GM19468 (cell line): Measurements from ENCODE around the gene TMEM187.

Source experiments
- ATAC-seq: cut with Tn5 transposase; IDR thresholded peaks from one replicate; pipeline ENCODE4 v1.9.1; 2021; ENCODE audit warnings: mild to moderate bottlenecking, moderate library complexity, moderate number of reproducible peaks; ENCODE audit not compliant: unreplicated experiment; ENCODE audit errors: extremely low read depth

Gene TMEM187

GRCh38 chrX:154016366-154017076 is 44.0 kb downstream of the TMEM187 start:
- no peak for ATAC-seq

- no peak for ATAC-seq
Observed at GRCh38 chrX:154017766-154018517, 45.4 kb downstream of the TMEM187 start.

- ATAC-seq = no peak
Observed at GRCh38 chrX:154018518-154019060, 46.0 kb downstream of the TMEM187 start.

- ATAC-seq = no peak
Observed at GRCh38 chrX:154019061-154019621, 46.6 kb downstream of the TMEM187 start.

GRCh38 chrX:154019633-154020528 is 47.3 kb downstream of the TMEM187 start, which contains the start of gene IRAK1:
IRAK1 (minus strand) TSS chrX:154019902; CDS start chrX:154019812, 90 bp downstream.
- no peak for ATAC-seq

GRCh38 chrX:154020536-154021115 is 48.1 kb downstream of the TMEM187 start:
- no peak for ATAC-seq

GRCh38 chrX:154021131-154021611 is 48.6 kb downstream of the TMEM187 start:
- no peak for ATAC-seq

- ATAC-seq = no peak
Observed at GRCh38 chrX:154022108-154022507, 49.6 kb downstream of the TMEM187 start.

- ATAC-seq = no peak
Observed at GRCh38 chrX:154023276-154024000, 50.9 kb downstream of the TMEM187 start.

- ATAC-seq = no peak
Observed at GRCh38 chrX:154024271-154024670, 51.7 kb downstream of the TMEM187 start.

- no peak for ATAC-seq
Observed at GRCh38 chrX:154025230-154025629, 52.7 kb downstream of the TMEM187 start.

GRCh38 chrX:154026136-154027021 is 53.8 kb downstream of the TMEM187 start:
- ATAC-seq = no peak

GRCh38 chrX:154027022-154027402 is 54.5 kb downstream of the TMEM187 start:
- ATAC-seq = no peak

GRCh38 chrX:154027986-154028385 is 55.4 kb downstream of the TMEM187 start:
- no peak for ATAC-seq

- no peak for ATAC-seq
Observed at GRCh38 chrX:154028502-154029184, 56.1 kb downstream of the TMEM187 start.

GRCh38 chrX:154029439-154029838 is 56.9 kb downstream of the TMEM187 start:
- no peak for ATAC-seq

GRCh38 chrX:154030266-154030665 is 57.7 kb downstream of the TMEM187 start:
- no peak for ATAC-seq
